Gastroesophageal sphincter (tissue), 4 donors: ENCODE results near the gene GRK4. TPM values are rescaled to one million over a fixed set of nuclear protein-coding genes. Genes with fewer than 3 reads are reported as not detected.
"Not testable (repeated sequence)": the region's sequence is repeated elsewhere in the genome, so short reads cannot be mapped to it uniquely, and the experiment has no call there.

Experiments used
- ATAC-seq: fragments of 150-250 bp; one replicate; pipeline ENCODE4 v1.9.1; 2016; ENCODE audit warnings: mild to moderate bottlenecking, moderate library complexity
- H3K27ac ChIP-seq, 4 donors: fragments of 200-600 bp; sonication (generic) in 3 of 4; 1 replicate in 3 of 4; 2 replicates in 1 of 4; pipeline ENCODE4 v1.5.1; 2016 to 2019
- H3K27me3 ChIP-seq: fragments of 200-600 bp; sonication (generic); one replicate; pipeline ENCODE4 v1.5.1; 2019
- H3K36me3 ChIP-seq, 2 donors: fragments of 200-600 bp; sonication (generic); one replicate each; pipeline ENCODE4 v1.5.1; 2019; ENCODE audit warnings: control low read depth in 1 of 2
- H3K4me1 ChIP-seq, 3 donors: fragments of 200-600 bp; sonication (generic); 1 replicate in 2 of 3; 2 replicates in 1 of 3; pipeline ENCODE4 v1.5.1; 2016 to 2019; ENCODE audit warnings: control low read depth in 2 of 3
- H3K4me3 ChIP-seq, 2 donors: fragments of 200-600 bp; sonication (generic); one replicate each; pipeline ENCODE4 v1.5.1; 2019; ENCODE audit warnings: mild to moderate bottlenecking in 1 of 2, moderate library complexity in 1 of 2
- H3K9me3 ChIP-seq, 3 donors: fragments of 200-600 bp; sonication (generic); one replicate each; pipeline ENCODE4 v1.5.1; 2017 to 2019; ENCODE audit warnings: control low read depth in 2 of 3
- CTCF ChIP-seq, 4 experiments: fragments of 200-600 bp in 2 of 4; fragments of 450-650 bp in 2 of 4; sonication (generic) in 1 of 4; IDR thresholded peaks; one replicate each; pipeline ENCODE4 v1.5.1; 2017 to 2019; ENCODE audit warnings: antibody characterized with exemption in 4 of 4, mild to moderate bottlenecking in 2 of 4, moderate library complexity in 2 of 4
- EP300 ChIP-seq: sonication (generic); formaldehyde crosslinking; IDR thresholded peaks from one replicate; pipeline ENCODE4 v1.6.1; 2017; ENCODE audit warnings: antibody characterized with exemption, mild to moderate bottlenecking
- POLR2A ChIP-seq, 2 donors: fragments of 450-650 bp; IDR thresholded peaks; one replicate each; pipeline ENCODE4 v1.6.1; 2017; ENCODE audit warnings: antibody characterized with exemption in 2 of 2, mild to moderate bottlenecking in 2 of 2, moderate library complexity in 1 of 2
- POLR2AphosphoS5 ChIP-seq: sonication (generic); formaldehyde crosslinking; IDR thresholded peaks from one replicate; pipeline ENCODE4 v1.6.1; 2017; ENCODE audit warnings: antibody characterized with exemption
- WGBS, 2 donors: methylation state at CpG; one replicate each; pipeline ENCODE4 v1.1.5; 2018; ENCODE audit warnings: low coverage in 1 of 2; 5-methylcytosine and 5-hydroxymethylcytosine counted together
- total RNA-seq, 4 donors: library from RNA; depleted of rRNA; stranded (reverse); fragments of >200 nt; gene quantifications; one replicate each; pipeline ENCODE4 v1.1.0, GENCODE V29; 2016

Gene GRK4
- total RNA-seq, 4 donors from 2014 or later, result 4.2 to 9.5 (median 6.2) TPM

- H3K27me3 ChIP-seq, result no peaks in the 10 kb centered on the region
- ATAC-seq, result no peak
- H3K4me1 ChIP-seq, result no peaks in the 10 kb centered on the region
- no peak for TF ChIP-seq POLR2AphosphoS5
- TF ChIP-seq EP300, result no peak
- no peak for TF ChIP-seq POLR2A (IDR thresholded peaks at IDR 0.05)
- no peak for TF ChIP-seq CTCF (IDR thresholded peaks at IDR 0.05)
- H3K27ac ChIP-seq, result no peak overlapping the region
- 73 to 86% methylated on average over 8 to 9 of the region's 16 CpGs for WGBS, 2 donors
- H3K4me3 ChIP-seq, result no peak overlapping the region
- no peaks in the 10 kb centered on the region for H3K9me3 ChIP-seq
- H3K36me3 ChIP-seq, result peaks cover 0 to 100% of the 10 kb centered on the region in 2 donors
Measured at GRCh38 chr4:2950221-2950989, 13.0 kb upstream of the GRK4 start.

DNA sequence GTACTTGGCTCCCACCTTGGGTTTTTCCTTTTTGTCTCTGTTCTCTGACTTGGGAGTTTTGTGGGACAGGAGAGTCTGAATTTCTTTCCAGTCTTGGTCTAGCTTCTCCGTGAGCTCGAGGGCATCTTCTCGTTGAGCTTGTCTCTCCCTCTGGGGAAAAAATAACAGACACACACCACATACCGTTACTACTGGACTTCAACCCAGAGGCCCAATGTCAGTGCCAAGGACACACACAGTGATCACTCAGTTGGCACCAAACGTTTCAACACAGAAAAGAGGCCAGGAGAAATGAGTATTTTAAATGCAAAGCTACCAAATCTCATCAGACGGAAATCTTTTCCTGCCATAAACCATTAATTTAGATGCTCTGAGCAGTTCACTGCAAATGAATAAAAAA, 9.9 kb upstream of the GRK4 start:
- H3K4me3 ChIP-seq, result no peak overlapping the region
- no peak overlapping the region for H3K27ac ChIP-seq
- TF ChIP-seq POLR2AphosphoS5 (no peak), EP300 (no peak), POLR2A (IDR thresholded peaks at IDR 0.05) (no peak), CTCF (IDR thresholded peaks at IDR 0.05) (no peak)
- no peaks in the 10 kb centered on the region for H3K27me3 ChIP-seq
- no peaks in the 10 kb centered on the region for H3K9me3 ChIP-seq
- WGBS, 2 donors, result 68 to 84% methylated on average over 4 to 6 of the region's 6 CpGs
- ATAC-seq, result no peak
- H3K36me3 ChIP-seq, result peaks cover 0 to 100% of the 10 kb centered on the region in 2 donors
- peaks cover 0 to 8% (median 2%) of the 10 kb centered on the region in 3 donors for H3K4me1 ChIP-seq

DNA sequence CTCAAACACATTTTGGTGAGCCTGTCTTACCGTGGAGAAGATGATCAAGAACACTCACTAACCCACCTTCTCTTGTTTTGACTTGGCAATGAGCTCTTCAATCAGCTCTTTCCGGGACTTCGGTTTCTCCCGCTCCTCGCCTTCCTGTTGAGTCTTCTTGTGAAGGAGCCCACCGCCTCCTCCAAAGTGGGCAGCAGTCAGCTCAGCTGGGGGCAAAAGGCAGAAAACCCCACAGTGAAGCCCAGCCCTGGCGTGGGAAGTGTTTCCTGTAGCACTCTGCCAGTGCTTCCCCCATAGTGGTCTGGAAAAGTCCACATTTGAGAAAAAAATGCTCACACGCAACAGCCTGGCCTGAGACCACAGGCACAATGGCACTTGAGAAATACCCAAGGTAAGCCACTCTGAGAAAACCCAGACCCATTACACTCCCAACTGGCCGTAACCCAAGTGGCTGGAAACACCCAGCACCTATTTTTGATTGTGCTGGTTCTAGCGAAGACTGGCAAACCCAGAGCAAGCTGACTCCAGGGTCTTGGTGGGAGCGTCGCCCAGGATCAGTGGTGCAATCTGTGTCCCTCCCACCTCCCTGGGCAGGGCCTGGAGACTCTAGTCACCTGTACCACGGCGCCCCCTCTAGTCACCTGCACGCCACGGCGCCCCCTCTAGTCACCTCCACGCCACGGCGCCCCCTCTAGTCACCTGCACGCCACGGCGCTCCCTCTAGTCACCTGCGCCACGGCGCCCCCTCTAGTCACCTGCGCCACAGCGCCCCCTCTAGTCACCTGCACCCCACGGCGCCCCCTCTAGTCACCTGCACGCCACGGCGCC, 8.8 kb upstream of the GRK4 start:
- no peak for ATAC-seq
- no peaks in the 10 kb centered on the region for H3K27me3 ChIP-seq
- no peak overlapping the region for H3K27ac ChIP-seq
- no peak overlapping the region for H3K4me3 ChIP-seq
- 86 to 93% methylated on average over 7 of the region's 33 CpGs for WGBS, 2 donors
- TF ChIP-seq CTCF (IDR thresholded peaks at IDR 0.05) (no peak), POLR2A (IDR thresholded peaks at IDR 0.05) (no peak), EP300 (no peak), POLR2AphosphoS5 (no peak)
- H3K36me3 ChIP-seq, result peaks cover 0 to 95% of the 10 kb centered on the region in 2 donors
- no peaks in the 10 kb centered on the region for H3K9me3 ChIP-seq
- peaks cover 0 to 15% (median 3%) of the 10 kb centered on the region in 3 donors for H3K4me1 ChIP-seq

- 83 to 91% methylated on average over 6 to 7 of the region's 44 CpGs for WGBS, 2 donors
- Histone ChIP-seq H3K4me1 (peaks cover 0 to 23% (median 3%) of the 10 kb centered on the region in 3 donors), H3K36me3 (peaks cover 0 to 86% of the 10 kb centered on the region in 2 donors)
- H3K27me3 ChIP-seq, H3K27ac ChIP-seq, H3K9me3 ChIP-seq, H3K4me3 ChIP-seq, ATAC-seq: not testable (repeated sequence)
Measured at GRCh38 chr4:2955186-2956044, 8.0 kb upstream of the GRK4 start.

DNA sequence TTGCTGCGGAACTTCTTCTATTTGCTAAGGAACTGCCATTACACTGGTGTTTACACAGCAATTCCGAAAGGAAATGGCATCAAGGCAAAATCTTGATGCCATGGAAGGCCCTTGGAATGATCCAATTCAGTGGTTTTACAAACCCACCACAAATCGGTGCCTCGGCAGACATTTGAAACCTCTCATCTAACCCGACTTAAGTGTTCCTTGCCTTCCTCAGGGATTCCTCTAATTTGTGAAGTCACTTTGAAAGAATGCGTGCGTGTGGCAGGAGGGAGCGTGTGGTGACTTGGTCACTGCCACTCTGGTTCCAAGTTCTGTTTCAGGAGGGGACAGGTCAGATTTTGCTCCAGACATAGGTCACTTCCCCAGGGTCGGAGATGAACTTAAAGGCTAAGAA, 4.9 kb upstream of the GRK4 start:
- 68 to 69% methylated on average over 6 of the region's 9 CpGs for WGBS, 2 donors
- peaks cover 0 to 40% (median 15%) of the 10 kb centered on the region in 3 donors for H3K4me1 ChIP-seq
- ATAC-seq, result no peak
- H3K9me3 ChIP-seq, result no peaks in the 10 kb centered on the region
- no peaks in the 10 kb centered on the region for H3K27me3 ChIP-seq
- TF ChIP-seq CTCF (IDR thresholded peaks at IDR 0.05), result no peak
- TF ChIP-seq POLR2AphosphoS5, result no peak
- TF ChIP-seq POLR2A (IDR thresholded peaks at IDR 0.05), result no peak
- TF ChIP-seq EP300, result no peak
- H3K27ac ChIP-seq, result no peak overlapping the region
- H3K4me3 ChIP-seq, result no peak overlapping the region
- peaks cover 0 to 56% of the 10 kb centered on the region in 2 donors for H3K36me3 ChIP-seq

GRCh38 chr4:2960450-2960849, 2.9 kb upstream of the GRK4 start:
- Histone ChIP-seq H3K4me1 (peaks cover 0 to 56% (median 15%) of the 10 kb centered on the region in 3 donors), H3K36me3 (peaks cover 0 to 36% of the 10 kb centered on the region in 2 donors)
- H3K9me3 ChIP-seq, H3K27me3 ChIP-seq, H3K27ac ChIP-seq, ATAC-seq, H3K4me3 ChIP-seq: not testable (repeated sequence)
- WGBS, 2 donors, result 87 to 88% methylated on average over 4 of the region's 4 CpGs
